Liver (tissue), 3 donors: ENCODE results near the gene BEND7.

Source experiments
- SP1 ChIP-seq: IDR thresholded peaks from 2 replicates; pipeline ENCODE4 v1.6.1; 2018; ENCODE audit warnings: antibody characterized with exemption, mild to moderate bottlenecking
- TF ChIP-seq, protein P1 (sequence below): IDR thresholded peaks from 2 replicates; pipeline ENCODE4 v1.6.1; 2016; ENCODE audit warnings: antibody characterized with exemption
- TF ChIP-seq, protein P2 (sequence below): IDR thresholded peaks from 2 replicates; pipeline ENCODE4 v1.6.1; 2016; ENCODE audit warnings: antibody characterized with exemption
- TF ChIP-seq, protein P3 (sequence below): fragments of 150-350 bp; IDR thresholded peaks from 2 replicates; pipeline ENCODE4 v1.5.1; 2017; ENCODE audit warnings: improper control_type of control experiment, low read depth, low read length; ENCODE audit not compliant: missing input control
- donor health status: healthy.
- donor health status: healthy.

DNA sequence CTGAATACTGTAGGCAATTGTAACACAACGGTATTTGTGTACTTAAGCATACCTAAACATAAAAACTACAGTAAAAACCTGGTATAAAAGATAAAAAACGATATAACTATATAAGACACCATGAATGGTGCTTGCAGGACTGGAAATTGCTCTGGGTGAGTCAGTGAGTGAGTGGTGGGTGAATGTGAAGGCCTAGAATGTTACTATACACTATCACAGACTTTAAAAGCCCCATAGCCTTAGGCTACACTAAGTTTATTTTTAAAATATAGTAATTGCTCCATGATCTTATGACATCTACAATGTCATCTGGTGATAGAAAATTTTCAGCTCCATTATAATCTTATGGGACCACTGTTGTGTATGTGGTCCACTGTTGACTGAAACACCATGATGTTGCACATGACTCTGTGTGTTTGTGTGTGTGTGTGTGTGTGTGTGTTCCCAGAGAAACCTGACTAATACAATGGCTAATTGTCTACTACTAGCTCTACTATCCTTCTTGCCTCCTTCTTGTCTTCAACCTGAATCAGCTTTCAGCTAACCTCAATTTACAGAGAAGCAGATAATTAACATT is 30.4 kb upstream of the BEND7 start:
- TF ChIP-seq, protein P1, sequence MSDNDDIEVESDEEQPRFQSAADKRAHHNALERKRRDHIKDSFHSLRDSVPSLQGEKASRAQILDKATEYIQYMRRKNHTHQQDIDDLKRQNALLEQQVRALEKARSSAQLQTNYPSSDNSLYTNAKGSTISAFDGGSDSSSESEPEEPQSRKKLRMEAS = no peak
- TF ChIP-seq, protein P2, sequence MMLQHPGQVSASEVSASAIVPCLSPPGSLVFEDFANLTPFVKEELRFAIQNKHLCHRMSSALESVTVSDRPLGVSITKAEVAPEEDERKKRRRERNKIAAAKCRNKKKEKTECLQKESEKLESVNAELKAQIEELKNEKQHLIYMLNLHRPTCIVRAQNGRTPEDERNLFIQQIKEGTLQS = no peak
- TF ChIP-seq, protein P3, sequence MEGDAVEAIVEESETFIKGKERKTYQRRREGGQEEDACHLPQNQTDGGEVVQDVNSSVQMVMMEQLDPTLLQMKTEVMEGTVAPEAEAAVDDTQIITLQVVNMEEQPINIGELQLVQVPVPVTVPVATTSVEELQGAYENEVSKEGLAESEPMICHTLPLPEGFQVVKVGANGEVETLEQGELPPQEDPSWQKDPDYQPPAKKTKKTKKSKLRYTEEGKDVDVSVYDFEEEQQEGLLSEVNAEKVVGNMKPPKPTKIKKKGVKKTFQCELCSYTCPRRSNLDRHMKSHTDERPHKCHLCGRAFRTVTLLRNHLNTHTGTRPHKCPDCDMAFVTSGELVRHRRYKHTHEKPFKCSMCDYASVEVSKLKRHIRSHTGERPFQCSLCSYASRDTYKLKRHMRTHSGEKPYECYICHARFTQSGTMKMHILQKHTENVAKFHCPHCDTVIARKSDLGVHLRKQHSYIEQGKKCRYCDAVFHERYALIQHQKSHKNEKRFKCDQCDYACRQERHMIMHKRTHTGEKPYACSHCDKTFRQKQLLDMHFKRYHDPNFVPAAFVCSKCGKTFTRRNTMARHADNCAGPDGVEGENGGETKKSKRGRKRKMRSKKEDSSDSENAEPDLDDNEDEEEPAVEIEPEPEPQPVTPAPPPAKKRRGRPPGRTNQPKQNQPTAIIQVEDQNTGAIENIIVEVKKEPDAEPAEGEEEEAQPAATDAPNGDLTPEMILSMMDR = no peak
- no peak for TF ChIP-seq SP1
